ENCODE data around the gene ARHGEF16.

Gene ARHGEF16

GRCh38 chr1:3457910-3458883 lies 3.7 kb downstream of the ARHGEF16 start:
- no peak for ATAC-seq

GRCh38 chr1:3459051-3459908 lies 4.8 kb downstream of the ARHGEF16 start:
- no peak for ATAC-seq

GRCh38 chr1:3459940-3460671 lies 5.6 kb downstream of the ARHGEF16 start:
- no peak for ATAC-seq

GRCh38 chr1:3460672-3461131 lies 6.2 kb downstream of the ARHGEF16 start:
- ATAC-seq = no peak

- ATAC-seq = no peak
Observed at GRCh38 chr1:3461238-3461933, 6.9 kb downstream of the ARHGEF16 start.

GRCh38 chr1:3461934-3462275 lies 7.4 kb downstream of the ARHGEF16 start:
- ATAC-seq = no peak

GRCh38 chr1:3462356-3463012 lies 8.0 kb downstream of the ARHGEF16 start:
- ATAC-seq = no peak

- ATAC-seq = no peak
Observed at GRCh38 chr1:3463013-3463385, 8.5 kb downstream of the ARHGEF16 start.

GRCh38 chr1:3463408-3463863 lies 9.0 kb downstream of the ARHGEF16 start:
- no peak for ATAC-seq

GRCh38 chr1:3463891-3464648 lies 9.6 kb downstream of the ARHGEF16 start:
- ATAC-seq = no peak

GRCh38 chr1:3464649-3465025 lies 10.2 kb downstream of the ARHGEF16 start:
- no peak for ATAC-seq

- no peak for ATAC-seq
Observed at GRCh38 chr1:3465091-3465934, 10.8 kb downstream of the ARHGEF16 start.

GRCh38 chr1:3465935-3466321 lies 11.5 kb downstream of the ARHGEF16 start:
- no peak for ATAC-seq

- no peak for ATAC-seq
Observed at GRCh38 chr1:3466366-3467075, 12.1 kb downstream of the ARHGEF16 start.

GRCh38 chr1:3467096-3468036 lies 12.9 kb downstream of the ARHGEF16 start:
- ATAC-seq = no peak

- no peak for ATAC-seq
Observed at GRCh38 chr1:3468236-3469103, 14.0 kb downstream of the ARHGEF16 start.

Data from activated CD4-positive, CD25-positive, alpha-beta regulatory T cell treated with anti-CD3 and anti-CD28 coated beads, Interleukin-2, amount 50 U/mL, for 24 hours (primary cell).